Calu3 (cell line): Measurements from ENCODE around the gene SPHK2. TPM values are rescaled to one million over a fixed set of nuclear protein-coding genes. Genes with fewer than 3 reads are reported as not detected.
"Not testable (repeated sequence)": the region's sequence is repeated elsewhere in the genome, so short reads cannot be mapped to it uniquely, and the experiment has no call there.

ENCODE experiments used
- BruUV-seq: library from RNA; stranded (reverse); fragments of 400-500 nt; replicated peaks from 2 replicates; lab custom pipeline; 2021; lab: Mats Ljungman, UMichigan
- CTCF ChIA-PET: fragments of 300-600 bp; sonication (Branson Sonifier 250); formaldehyde crosslinking; loops from one replicate; lab custom pipeline; 2022; ENCODE audit warnings: antibody characterized with exemption; lab: Charles Lee
- DNase-seq: peaks from one replicate; pipeline ENCODE4 v3.0.0; 2022
- H3K27ac Mint-ChIP-seq: one replicate; pipeline ENCODE4 v1.8.0; 2022; ENCODE audit warnings: mixed read lengths; ENCODE audit not compliant: unreplicated experiment
- H3K27me3 Mint-ChIP-seq: one replicate; pipeline ENCODE4 v1.8.0; 2022; ENCODE audit warnings: mixed read lengths; ENCODE audit not compliant: unreplicated experiment
- H3K36me3 Mint-ChIP-seq: one replicate; pipeline ENCODE4 v1.8.0; 2022; ENCODE audit warnings: mild to moderate bottlenecking, moderate library complexity, mixed read lengths; ENCODE audit not compliant: insufficient read depth, unreplicated experiment
- H3K4me1 Mint-ChIP-seq: one replicate; pipeline ENCODE4 v1.8.0; 2022; ENCODE audit warnings: mild to moderate bottlenecking, low read depth, mixed read lengths; ENCODE audit not compliant: unreplicated experiment
- H3K4me3 Mint-ChIP-seq: one replicate; pipeline ENCODE4 v1.8.0; 2022; ENCODE audit warnings: mild to moderate bottlenecking, low read depth, moderate library complexity, mixed read lengths; ENCODE audit not compliant: unreplicated experiment
- H3K9me3 Mint-ChIP-seq: one replicate; pipeline ENCODE4 v1.8.0; 2022; ENCODE audit warnings: low read depth, mixed read lengths; ENCODE audit not compliant: unreplicated experiment
- CTCF ChIP-seq: fragments of 200-600 bp; IDR thresholded peaks from one replicate; pipeline ENCODE4 v1.8.0; 2022; ENCODE audit warnings: antibody characterized with exemption; ENCODE audit not compliant: unreplicated experiment
- intact Hi-C: fragments of 100-400 bp; cut with micrococcal nuclease; formaldehyde crosslinking; loops from one replicate; pipeline ENCODE4 v1.10.0; 2022; ENCODE audit not compliant: unreplicated experiment
- total RNA-seq: library from RNA; stranded (reverse); gene quantifications from 2 replicates; pipeline ENCODE4 v1.2.3, GENCODE V29; 2022

SPHK2 gene
- total RNA-seq, 1 experiment from 2014 or later, result 24.2 TPM

- peaks cover 27% of the 10 kb centered on the region for H3K4me1 Mint-ChIP-seq
- CTCF ChIA-PET, result interaction anchor here (1.5 kb wide), 1 partner anchor 14 kb away, joined by 3 read pairs; no protein-coding TSS in a partner anchor
- no peak for TF ChIP-seq CTCF
- no peak overlapping the region for H3K27ac Mint-ChIP-seq
- no peaks in the 10 kb centered on the region for H3K9me3 Mint-ChIP-seq
- H3K36me3 Mint-ChIP-seq, result peaks cover 52% of the 10 kb centered on the region
- no peak overlapping the region for H3K4me3 Mint-ChIP-seq
- DNase-seq, result no peak
- intact Hi-C loops, result no loop called here
- BruUV-seq, result no TSS peak
- H3K27me3 Mint-ChIP-seq, result no peaks in the 10 kb centered on the region
Measured at GRCh38 chr19:48631225-48631624, 11.9 kb downstream of the SPHK2 start.

GRCh38 chr19:48632286-48632685 lies 13.0 kb downstream of the SPHK2 start:
- H3K4me3 Mint-ChIP-seq, H3K27me3 Mint-ChIP-seq, H3K27ac Mint-ChIP-seq, H3K9me3 Mint-ChIP-seq, DNase-seq, intact Hi-C loops, BruUV-seq: not testable (repeated sequence)
- CTCF ChIA-PET, result interaction anchor here (1.5 kb wide), 1 partner anchor 13 kb away, joined by 3 read pairs; no protein-coding TSS in a partner anchor
- Mint-ChIP-seq H3K36me3 (peaks cover 63% of the 10 kb centered on the region), H3K4me1 (peaks cover 24% of the 10 kb centered on the region)

GRCh38 chr19:48632692-48633147 lies 13.4 kb downstream of the SPHK2 start:
- CTCF ChIA-PET, result no interaction called here
- no peak overlapping the region for H3K27ac Mint-ChIP-seq
- no peak for DNase-seq
- no peaks in the 10 kb centered on the region for H3K9me3 Mint-ChIP-seq
- H3K36me3 Mint-ChIP-seq, result peaks cover 67% of the 10 kb centered on the region
- intact Hi-C loops, result no loop called here
- no peak for TF ChIP-seq CTCF
- no peak overlapping the region for H3K4me3 Mint-ChIP-seq
- H3K27me3 Mint-ChIP-seq, result no peaks in the 10 kb centered on the region
- H3K4me1 Mint-ChIP-seq, result peaks cover 21% of the 10 kb centered on the region
- BruUV-seq, result no TSS peak

GRCh38 chr19:48633148-48634035 lies 14.1 kb downstream of the SPHK2 start:
- no peak for DNase-seq
- Mint-ChIP-seq H3K4me1 (peaks cover 24% of the 10 kb centered on the region), H3K27ac (no peak overlapping the region), H3K27me3 (peaks cover 6% of the 10 kb centered on the region), H3K4me3 (no peak overlapping the region), H3K9me3 (peaks cover 1% of the 10 kb centered on the region), H3K36me3 (peaks cover 72% of the 10 kb centered on the region)
- intact Hi-C loops, result no loop called here
- CTCF ChIA-PET, result interaction anchor here (0.6 kb wide), 1 partner anchor 31 kb away, joined by 7 read pairs; no protein-coding TSS in a partner anchor
- no TSS peak for BruUV-seq
- no peak for TF ChIP-seq CTCF
